Urinary bladder (tissue), 4 donors: ENCODE measurements around the gene MYH9. TPM values are rescaled to one million over a fixed set of nuclear protein-coding genes. Genes with fewer than 3 reads are reported as not detected.
"Not testable (repeated sequence)": the region's sequence is repeated elsewhere in the genome, so short reads cannot be mapped to it uniquely, and the experiment has no call there.

Experiments used
- DNase-seq: peaks from one replicate; pipeline ENCODE4 v3.0.0-alpha.2; 2015; ENCODE audit errors: extremely low spot score
- H3K27ac ChIP-seq: one replicate; pipeline ENCODE4 v1.5.1; 2013; ENCODE audit warnings: low read depth, mild to moderate bottlenecking, moderate library complexity
- H3K36me3 ChIP-seq: one replicate; pipeline ENCODE4 v1.6.1; 2013; ENCODE audit warnings: mild to moderate bottlenecking, moderate library complexity; ENCODE audit not compliant: insufficient read depth
- H3K4me1 ChIP-seq: one replicate; pipeline ENCODE4 v1.6.1; 2013; ENCODE audit warnings: mild to moderate bottlenecking, moderate library complexity; ENCODE audit not compliant: insufficient read depth
- H3K4me3 ChIP-seq: one replicate; pipeline ENCODE4 v1.5.1; 2013; ENCODE audit warnings: low read depth, low read length
- WGBS: extraction: QIAGEN DNeasy Blood & Tissue Kit; methylation state at CpG from one replicate; pipeline ENCODE4 v1.1.7; 2013; 5-methylcytosine and 5-hydroxymethylcytosine counted together
- polyA plus RNA-seq: library from polyadenylated mRNA; stranded (reverse); fragments of 200-250 nt; gene quantifications from one replicate; pipeline ENCODE4 v1.2.3, GENCODE V29; 2013
- total RNA-seq: library from RNA; depleted of rRNA; stranded (reverse); fragments of >200 nt; gene quantifications from one replicate; pipeline ENCODE4 v1.2.3, GENCODE V29; 2014
- donor health status: healthy with polysubstance abuse.
- donor health status: healthy.

Gene MYH9
- total and polyA plus RNA-seq, 2 donors = 150 to 258 TPM

DNA sequence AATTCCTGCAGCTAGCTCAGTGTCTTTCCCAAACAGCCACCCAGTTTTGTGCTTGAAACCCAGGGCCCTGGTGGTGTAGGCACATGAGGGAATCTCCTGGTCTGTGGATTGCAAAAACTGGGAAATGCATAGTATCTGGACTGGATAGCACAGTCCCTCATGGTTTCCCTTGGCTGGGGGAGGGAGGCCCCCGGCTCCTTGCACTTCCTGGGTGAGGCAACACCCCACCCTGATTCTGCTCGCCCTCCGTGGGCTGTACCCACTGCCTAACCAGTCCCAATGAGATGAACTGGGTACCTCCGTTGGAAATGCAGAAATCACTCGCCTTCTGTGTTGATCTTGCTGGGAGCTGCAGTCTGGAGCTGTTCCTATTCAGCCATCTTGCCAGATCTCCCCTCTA is 115.8 kb downstream of the MYH9 start:
- H3K27ac ChIP-seq, H3K4me1 ChIP-seq, H3K36me3 ChIP-seq, H3K4me3 ChIP-seq, DNase-seq: not testable (repeated sequence)
- WGBS = 80% methylated on average over 5 of the region's 5 CpGs

DNA sequence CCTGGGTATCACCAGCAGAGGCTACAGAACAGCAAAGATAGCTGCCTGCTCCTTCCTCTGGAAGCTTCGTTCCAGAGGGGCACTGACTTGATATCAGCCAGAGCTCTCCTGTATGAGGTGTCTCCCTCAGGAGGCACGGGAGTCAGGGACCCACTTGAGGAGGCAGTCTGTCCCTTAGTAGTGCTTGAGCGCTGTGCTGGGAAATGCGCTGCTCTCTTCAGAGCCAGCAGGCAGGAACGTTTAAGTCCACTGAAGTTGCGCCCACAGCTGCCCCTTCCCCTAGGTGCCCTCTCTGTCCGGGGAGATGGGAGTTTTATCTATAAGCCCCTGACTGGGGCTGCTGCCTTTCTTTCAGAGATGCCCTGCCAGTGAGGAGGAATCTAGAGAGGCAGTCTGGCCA is 116.5 kb downstream of the MYH9 start:
- H3K27ac ChIP-seq, H3K4me3 ChIP-seq, H3K4me1 ChIP-seq, H3K36me3 ChIP-seq, DNase-seq: not testable (repeated sequence)
- 71% methylated on average over 7 of the region's 7 CpGs for WGBS

DNA sequence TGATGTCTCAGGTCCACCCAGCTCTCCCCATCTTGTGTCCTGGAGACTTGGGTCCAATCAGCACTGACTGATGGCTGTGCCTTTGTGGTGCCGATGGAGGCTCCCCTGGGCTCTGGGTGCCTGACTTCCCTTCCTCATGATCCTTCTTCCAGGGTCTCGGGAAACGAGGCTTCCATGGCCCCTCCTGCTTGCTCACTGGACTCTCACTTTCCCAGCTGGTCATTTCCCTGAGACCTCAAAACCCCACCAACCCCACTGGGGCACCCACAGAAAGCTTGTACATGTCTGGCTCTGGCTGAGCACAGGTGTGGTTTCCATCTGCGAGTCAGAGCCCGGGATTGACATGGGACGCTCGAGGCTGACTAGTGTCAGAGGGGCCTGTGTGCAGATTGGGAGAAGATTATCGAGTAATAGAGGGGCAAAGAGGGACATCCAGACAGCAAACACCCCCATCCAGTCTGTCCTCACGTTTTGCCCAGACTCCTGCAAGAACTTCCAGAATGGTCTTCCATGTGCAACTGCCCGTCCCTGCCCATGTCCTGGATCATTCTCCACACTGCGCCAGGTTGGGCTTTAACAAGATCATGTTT is 119.8 kb downstream of the MYH9 start:
- 94% methylated on average over 11 of the region's 11 CpGs for WGBS

DNA sequence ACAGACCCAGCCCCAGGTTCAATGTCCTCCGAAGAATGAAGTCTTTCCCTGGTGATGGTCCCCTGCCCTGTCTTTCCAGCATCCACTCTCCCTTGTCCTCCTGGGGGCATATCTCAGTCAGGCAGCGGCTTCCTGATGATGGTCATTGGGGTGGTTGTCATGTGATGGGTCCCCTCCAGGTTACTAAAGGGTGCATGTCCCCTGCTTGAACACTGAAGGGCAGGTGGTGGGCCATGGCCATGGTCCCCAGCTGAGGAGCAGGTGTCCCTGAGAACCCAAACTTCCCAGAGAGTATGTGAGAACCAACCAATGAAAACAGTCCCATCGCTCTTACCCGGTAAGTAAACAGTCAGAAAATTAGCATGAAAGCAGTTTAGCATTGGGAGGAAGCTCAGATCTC is 120.7 kb downstream of the MYH9 start:
- H3K4me1 ChIP-seq = no peaks in the 10 kb centered on the region
- no peak overlapping the region for H3K27ac ChIP-seq
- 92% methylated on average over 4 of the region's 4 CpGs for WGBS
- no peak for DNase-seq
- no peak overlapping the region for H3K4me3 ChIP-seq
- H3K36me3 ChIP-seq = peaks cover 6% of the 10 kb centered on the region

More for the DNA sequence above, 119.8 kb downstream of the MYH9 start:
- Histone ChIP-seq H3K4me1 (no peaks in the 10 kb centered on the region), H3K27ac (no peak overlapping the region), H3K36me3 (peaks cover 6% of the 10 kb centered on the region), H3K4me3 (no peak overlapping the region)
- no peak for DNase-seq

DNA sequence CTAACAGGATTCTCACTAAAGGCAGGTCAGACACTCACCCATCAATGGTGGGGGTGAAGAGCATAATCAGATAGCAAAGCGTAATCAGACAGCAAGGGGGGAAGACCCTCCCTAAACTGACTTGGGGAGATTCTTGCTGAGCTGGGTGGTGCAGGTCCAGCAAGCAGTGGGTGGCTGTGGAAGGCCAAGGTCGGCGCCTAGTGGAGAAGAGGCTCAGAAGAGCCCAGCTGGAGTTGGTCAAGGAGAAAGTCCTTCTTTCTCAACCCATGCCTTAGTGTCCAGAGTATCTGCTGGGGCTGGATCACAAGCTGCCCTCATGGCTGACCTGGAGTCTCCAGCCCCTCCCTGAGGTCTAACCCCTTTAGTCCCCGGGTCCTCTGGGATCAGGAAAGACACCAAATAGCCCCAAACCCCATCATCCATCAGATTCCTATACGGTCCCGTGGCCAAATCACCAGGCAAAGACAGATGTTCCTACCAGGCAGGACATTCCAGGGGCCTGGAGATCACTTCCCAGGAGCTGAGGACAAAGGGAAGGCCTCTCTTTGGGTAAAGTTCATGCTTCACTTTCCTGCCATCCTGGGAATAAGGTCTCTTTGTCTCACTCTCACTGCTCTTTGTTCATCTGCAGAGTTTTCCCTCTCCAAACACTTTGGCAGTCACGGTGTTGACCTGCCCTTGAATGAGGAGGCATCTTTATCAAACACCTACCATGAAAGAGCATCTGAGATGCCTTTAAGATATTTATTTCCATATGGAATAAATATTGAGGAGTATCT is 123.7 kb downstream of the MYH9 start:
- H3K36me3 ChIP-seq, DNase-seq, H3K4me1 ChIP-seq, H3K4me3 ChIP-seq, H3K27ac ChIP-seq: not testable (repeated sequence)
- WGBS = 84% methylated on average over 7 of the region's 7 CpGs

DNA sequence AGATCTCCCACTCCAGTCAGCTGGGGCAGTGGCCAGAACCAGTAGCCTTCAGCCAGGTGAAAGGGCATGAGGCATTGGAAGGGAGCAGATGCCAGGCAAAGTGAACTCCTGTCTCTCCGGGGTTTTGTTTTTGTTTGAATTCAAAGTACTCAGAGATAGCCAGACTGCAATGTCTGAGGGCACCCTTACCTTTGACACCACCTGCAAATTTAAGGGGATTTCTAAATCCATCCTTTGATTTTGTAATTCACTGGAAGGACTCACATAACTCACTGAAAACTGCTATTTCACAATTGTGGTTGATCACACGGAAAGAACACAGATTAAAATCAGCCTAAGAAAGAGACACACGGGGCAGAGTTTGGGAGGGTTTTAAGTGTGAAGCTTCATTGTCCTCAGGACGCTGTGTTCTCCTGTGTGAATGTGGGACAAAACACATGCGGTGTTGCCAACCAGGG is 124.5 kb downstream of the MYH9 start:
- H3K4me3 ChIP-seq, H3K4me1 ChIP-seq, H3K27ac ChIP-seq, DNase-seq, H3K36me3 ChIP-seq: not testable (repeated sequence)
- WGBS = 67% methylated on average over 5 of the region's 5 CpGs

DNA sequence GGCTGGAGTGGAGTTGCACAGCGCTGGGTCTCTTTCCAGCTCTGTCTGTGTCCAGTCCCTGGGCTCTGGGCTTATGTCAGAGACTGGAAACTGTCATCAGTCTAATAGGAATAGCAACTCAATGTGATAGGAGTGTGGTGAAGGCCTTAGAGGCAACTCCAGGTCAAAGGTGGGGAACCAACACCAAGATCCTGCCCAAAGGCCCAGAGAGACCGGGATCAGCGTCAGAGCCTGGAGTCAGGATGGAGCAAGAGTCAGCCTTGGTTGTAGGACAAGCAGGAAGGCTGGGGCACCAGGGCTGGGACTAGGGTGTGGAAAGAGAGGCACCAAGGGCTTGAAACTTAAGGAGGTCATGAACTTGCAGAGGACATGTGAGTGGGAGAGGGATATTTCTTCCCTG is 125.5 kb downstream of the MYH9 start:
- DNase-seq, H3K36me3 ChIP-seq, H3K4me1 ChIP-seq, H3K4me3 ChIP-seq, H3K27ac ChIP-seq: not testable (repeated sequence)
- WGBS = 97% methylated on average over 3 of the region's 3 CpGs

DNA sequence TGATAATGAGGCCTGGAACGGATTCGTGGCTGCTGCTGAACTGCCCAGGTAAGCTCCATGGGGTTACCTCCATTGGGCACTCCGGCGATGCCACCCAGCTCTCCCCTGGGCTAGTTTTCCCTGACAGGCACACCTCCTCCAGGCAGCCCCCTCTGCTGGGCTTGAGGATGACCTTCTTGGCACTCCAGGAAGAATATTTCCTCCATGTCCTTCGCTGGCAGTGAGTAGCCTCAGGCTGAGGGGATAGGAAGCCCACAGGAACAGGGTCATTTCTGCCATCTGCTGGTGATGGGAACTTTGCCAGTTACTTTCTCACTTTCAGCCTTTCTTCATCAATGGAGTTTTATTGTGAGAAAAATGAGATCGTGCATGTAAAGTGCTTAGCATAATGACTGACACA is 126.1 kb downstream of the MYH9 start:
- H3K4me1 ChIP-seq, H3K36me3 ChIP-seq, DNase-seq, H3K4me3 ChIP-seq, H3K27ac ChIP-seq: not testable (repeated sequence)
- 82% methylated on average over 6 of the region's 6 CpGs for WGBS

DNA sequence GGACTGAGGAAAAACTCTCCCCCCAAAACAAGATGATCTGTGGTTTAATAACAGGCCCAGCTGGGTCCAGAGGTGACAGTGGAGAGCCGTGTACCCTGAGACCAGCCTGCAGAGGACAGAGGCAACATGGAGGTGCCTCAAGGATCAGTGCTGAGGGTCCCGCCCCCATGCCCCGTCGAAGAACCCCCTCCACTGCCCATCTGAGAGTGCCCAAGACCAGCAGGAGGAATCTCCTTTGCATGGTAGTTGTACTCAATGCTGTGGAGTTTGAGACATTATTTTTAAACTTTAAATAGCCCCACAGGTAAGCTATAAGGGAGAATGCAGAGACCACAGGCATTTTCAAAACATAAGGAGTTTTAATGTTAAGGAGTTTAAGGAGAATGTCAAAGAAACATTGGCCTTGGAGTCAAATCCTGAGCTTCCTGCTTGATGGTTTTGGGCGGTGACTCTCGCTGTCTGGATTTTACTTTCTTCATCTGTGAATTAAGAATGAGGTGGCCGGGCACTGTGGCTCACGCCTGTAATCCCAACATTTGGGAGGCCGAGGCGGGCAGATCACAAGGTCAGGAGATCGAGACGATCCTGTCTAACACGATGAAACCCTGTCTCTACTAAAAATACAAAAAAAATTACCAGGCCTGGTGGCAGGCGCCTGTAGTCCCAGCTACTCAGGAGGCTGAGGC is 128.0 kb downstream of the MYH9 start:
- WGBS = 55% methylated on average over 14 of the region's 14 CpGs
- DNase-seq = no peak
- no peaks in the 10 kb centered on the region for H3K36me3 ChIP-seq
- no peaks in the 10 kb centered on the region for H3K4me1 ChIP-seq
- no peak overlapping the region for H3K4me3 ChIP-seq
- H3K27ac ChIP-seq = peak overlapping the region; percentile 12

DNA sequence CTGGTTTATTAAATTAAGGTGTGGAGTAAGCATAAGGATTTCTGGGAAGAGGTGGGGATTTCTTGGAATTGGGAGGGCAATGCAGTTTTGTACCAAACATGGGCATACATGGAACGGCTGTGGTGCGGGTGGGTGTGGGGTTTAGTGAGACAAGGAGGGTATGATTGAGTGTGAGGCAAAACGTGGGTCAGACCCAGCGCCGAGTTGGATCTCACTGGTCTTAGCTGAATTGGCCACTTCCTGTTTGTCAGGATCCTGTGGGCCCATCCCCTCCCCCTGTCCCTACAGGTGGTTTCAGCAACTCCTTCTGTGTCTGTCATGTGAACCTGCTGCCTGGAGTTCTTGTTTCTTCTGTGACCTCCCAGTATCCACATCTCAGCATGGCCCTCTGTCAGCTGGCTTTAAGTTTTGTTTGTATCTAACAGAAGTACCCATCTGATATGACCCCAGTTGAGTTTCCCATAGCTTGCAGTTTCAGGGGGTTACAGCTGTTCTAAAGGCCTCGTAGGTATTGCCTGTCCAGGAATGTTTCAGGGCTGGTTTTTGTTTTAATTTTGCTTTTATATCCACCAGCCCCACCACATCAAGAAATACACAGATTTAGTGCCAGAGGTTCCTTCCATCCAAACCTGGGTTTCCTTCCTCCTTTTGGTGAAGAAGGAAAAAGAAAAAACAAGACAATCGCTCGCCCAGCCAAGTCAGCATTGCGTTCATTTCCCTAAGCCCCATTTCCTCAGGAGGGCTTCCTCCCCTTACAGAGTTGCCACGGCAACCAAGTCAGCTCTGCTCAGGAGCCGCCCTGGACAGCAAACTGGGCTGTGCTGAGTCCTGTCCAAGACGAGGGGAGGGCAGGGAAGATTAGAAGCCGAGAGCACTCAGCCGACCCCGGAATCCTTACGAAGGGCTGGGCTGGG is 128.8 kb downstream of the MYH9 start:
- Histone ChIP-seq H3K36me3 (no peaks in the 10 kb centered on the region), H3K4me1 (no peaks in the 10 kb centered on the region), H3K27ac (peak overlapping the region; percentile 12), H3K4me3 (no peak overlapping the region)
- 24% methylated on average over 16 of the region's 16 CpGs for WGBS
- DNase-seq = no peak

DNA sequence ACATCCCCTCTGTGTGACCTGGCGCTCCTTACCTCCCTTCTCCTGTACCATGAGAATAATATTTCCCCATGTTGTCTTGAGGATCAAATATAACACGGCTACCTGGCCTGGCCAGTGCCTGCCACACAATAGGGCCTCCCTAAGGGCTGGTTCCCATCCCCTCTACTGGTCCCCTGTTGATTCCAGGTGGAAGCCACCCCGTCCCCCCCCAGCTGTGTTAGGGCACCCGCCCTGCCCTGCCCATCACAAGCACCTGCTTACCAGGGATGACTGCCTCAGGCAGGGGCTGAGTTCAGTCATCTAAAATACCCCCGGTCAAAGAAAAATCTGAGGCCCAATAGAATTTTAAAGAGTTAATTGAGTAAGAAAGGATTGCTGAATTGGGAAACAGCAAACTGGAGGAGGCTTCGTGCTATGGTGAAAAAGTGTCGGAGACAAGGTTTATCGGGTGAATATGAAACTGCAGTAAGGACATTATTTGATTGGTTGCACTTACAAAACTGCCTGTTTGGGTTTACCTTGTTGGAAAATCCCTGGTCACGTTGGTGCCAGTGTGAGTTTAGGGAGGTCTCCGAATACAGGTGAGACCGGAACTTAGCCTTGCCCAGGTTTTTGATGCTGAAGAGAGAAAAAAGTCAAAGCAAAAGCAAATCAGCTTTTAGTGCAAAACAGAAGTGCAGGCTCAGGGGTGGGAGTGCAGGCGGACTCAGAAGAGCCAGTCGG is 129.7 kb downstream of the MYH9 start:
- 87% methylated on average over 13 of the region's 13 CpGs for WGBS

DNA sequence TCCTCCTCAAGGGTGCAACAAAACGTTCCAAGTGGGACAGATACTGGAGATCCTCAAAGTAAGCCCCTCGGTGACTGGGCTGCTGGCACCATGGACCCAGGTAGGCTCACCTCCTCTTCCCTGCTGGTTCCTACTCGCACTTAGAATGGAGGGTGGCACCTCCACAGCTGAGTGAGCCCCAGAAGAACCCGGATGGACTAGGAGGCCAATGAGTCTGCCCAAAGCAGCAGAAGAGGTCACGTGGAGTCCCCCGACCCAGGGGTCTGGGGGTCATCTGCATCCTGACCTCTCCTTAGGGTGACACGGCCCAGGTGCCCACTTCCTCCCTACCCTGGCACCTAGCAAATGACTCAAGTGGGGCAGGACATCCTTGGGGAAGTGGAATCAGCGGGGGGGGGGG is 130.5 kb downstream of the MYH9 start:
- H3K4me3 ChIP-seq = no peak overlapping the region
- no peak overlapping the region for H3K27ac ChIP-seq
- WGBS = 80% methylated on average over 8 of the region's 8 CpGs
- H3K36me3 ChIP-seq = no peaks in the 10 kb centered on the region
- no peak for DNase-seq
- H3K4me1 ChIP-seq = no peaks in the 10 kb centered on the region

More for the DNA sequence above, 129.7 kb downstream of the MYH9 start:
- H3K4me1 ChIP-seq = no peaks in the 10 kb centered on the region
- no peak overlapping the region for H3K4me3 ChIP-seq
- DNase-seq = no peak
- peak overlapping the region; percentile 25 for H3K27ac ChIP-seq
- H3K36me3 ChIP-seq = no peaks in the 10 kb centered on the region

DNA sequence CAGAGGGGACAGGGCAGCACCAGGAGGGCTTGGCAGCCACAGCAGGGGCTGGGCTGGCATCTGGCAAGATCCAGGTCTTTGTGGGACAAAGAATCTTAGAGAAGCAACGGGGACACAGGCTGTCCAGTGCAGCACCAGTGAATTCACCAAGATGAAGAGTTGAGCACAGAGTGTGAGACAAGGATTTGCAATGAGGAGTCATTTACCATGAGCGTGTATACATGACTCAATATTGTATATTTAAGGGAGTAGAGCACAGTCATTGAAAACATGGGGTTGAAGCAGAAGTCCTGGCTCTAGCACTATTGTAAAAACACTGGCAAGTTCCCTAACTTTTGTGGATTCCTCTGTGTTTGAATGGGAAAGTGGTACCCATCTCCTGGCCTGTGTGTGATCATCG is 131.3 kb downstream of the MYH9 start:
- Histone ChIP-seq H3K36me3 (no peaks in the 10 kb centered on the region), H3K27ac (no peak overlapping the region), H3K4me3 (no peak overlapping the region), H3K4me1 (no peaks in the 10 kb centered on the region)
- DNase-seq = no peak
- WGBS = 89% methylated on average over 3 of the region's 3 CpGs
